CD14-positive monocyte (primary cell): ENCODE measurements around the gene PIM2. TPM values are rescaled to one million over a fixed set of nuclear protein-coding genes. Genes with fewer than 3 reads are reported as not detected.

ENCODE experiments used
- DNase-seq, 3 donors: peaks; one replicate each; pipeline ENCODE4 v3.0.0-alpha.2; 2011 to 2022
- H2AFZ ChIP-seq: 2 replicates; pipeline ENCODE4 v1.6.0; 2012; ENCODE audit warnings: mild to moderate bottlenecking, low read depth, low read length, inconsistent platforms; ENCODE audit not compliant: insufficient read depth, poor library complexity, severe bottlenecking
- H3K27ac ChIP-seq, 2 donors: 1 replicate in 1 of 2; 2 replicates in 1 of 2; pipeline ENCODE4 v1.5.1; 2012 to 2013; ENCODE audit warnings: low read length in 2 of 2, control low read depth in 1 of 2, inconsistent platforms in 1 of 2, low read depth in 1 of 2, mild to moderate bottlenecking in 1 of 2
- H3K27me3 ChIP-seq, 2 donors: one replicate each; pipeline versions ENCODE4 v1.6.0 to v1.6.1; 2011 to 2013; ENCODE audit warnings: low read length in 2 of 2; ENCODE audit not compliant: control insufficient read depth in 2 of 2, insufficient read depth in 2 of 2
- H3K36me3 ChIP-seq, 2 donors: replicated peaks in 1 of 2; 1 replicate in 1 of 2; 2 replicates in 1 of 2; pipeline versions ENCODE4 v1.5.1 to v1.6.1; 2012 to 2013; ENCODE audit warnings: low read length in 2 of 2, control low read depth in 1 of 2, inconsistent platforms in 1 of 2, mild to moderate bottlenecking in 1 of 2; ENCODE audit not compliant: insufficient read depth in 2 of 2, control insufficient read depth in 1 of 2
- H3K4me1 ChIP-seq, 2 donors: 1 replicate in 1 of 2; 2 replicates in 1 of 2; pipeline versions ENCODE4 v1.5.1 to v1.6.1; 2012 to 2013; ENCODE audit warnings: low read length in 2 of 2, control low read depth in 1 of 2, inconsistent platforms in 1 of 2, mild to moderate bottlenecking in 1 of 2, moderate library complexity in 1 of 2; ENCODE audit not compliant: insufficient read depth in 2 of 2, control insufficient read depth in 1 of 2
- H3K4me2 ChIP-seq: replicated peaks from 2 replicates; pipeline ENCODE3; 2012; ENCODE audit warnings: low read length, moderate library complexity, mild to moderate bottlenecking; ENCODE audit not compliant: poor library complexity, severe bottlenecking; ENCODE audit errors: extremely low read depth
- H3K4me3 ChIP-seq, 3 experiments: fragments of 200-600 bp in 1 of 3; sonication (generic) in 1 of 3; replicated peaks in 1 of 3; 1 replicate in 2 of 3; 2 replicates in 1 of 3; pipeline ENCODE4 v1.5.1; 2011 to 2013; ENCODE audit warnings: low read length in 3 of 3, mild to moderate bottlenecking in 3 of 3, control low read depth in 2 of 3, low read depth in 2 of 3, inconsistent platforms in 1 of 3, moderate library complexity in 1 of 3
- H3K79me2 ChIP-seq: 2 replicates; pipeline ENCODE4 v1.6.0; 2012; ENCODE audit warnings: mild to moderate bottlenecking, control low read depth, inconsistent platforms, low read length, moderate library complexity; ENCODE audit not compliant: insufficient read depth
- H3K9ac ChIP-seq: 2 replicates; pipeline ENCODE4 v1.6.0; 2017; ENCODE audit warnings: low read length, mild to moderate bottlenecking; ENCODE audit not compliant: insufficient read depth, poor library complexity, severe bottlenecking
- H3K9me3 ChIP-seq, 2 donors: replicated peaks in 1 of 2; 1 replicate in 1 of 2; 2 replicates in 1 of 2; pipeline versions ENCODE4 v1.5.1 to v1.6.1; 2012 to 2013; ENCODE audit warnings: low read length in 2 of 2, control low read depth in 1 of 2; ENCODE audit not compliant: control insufficient read depth in 1 of 2, insufficient read depth in 1 of 2
- H4K20me1 ChIP-seq: 2 replicates; pipeline ENCODE4 v1.6.0; 2012; ENCODE audit warnings: mild to moderate bottlenecking, low read length, control low read depth, moderate library complexity; ENCODE audit not compliant: insufficient read depth
- H3K27ac Mint-ChIP-seq, 7 donors: one replicate each; pipeline ENCODE4 v1.8.0; 2020; ENCODE audit warnings: mild to moderate bottlenecking in 7 of 7, mixed read lengths in 7 of 7, moderate library complexity in 6 of 7, inconsistent platforms in 2 of 7
- H3K27me3 Mint-ChIP-seq, 3 donors: one replicate each; pipeline ENCODE4 v1.8.0; 2021 to 2022; ENCODE audit warnings: low read depth in 3 of 3, mild to moderate bottlenecking in 3 of 3, mixed read lengths in 3 of 3, moderate library complexity in 3 of 3, inconsistent platforms in 1 of 3
- H3K36me3 Mint-ChIP-seq, 2 donors: one replicate each; pipeline ENCODE4 v1.8.0; 2020; ENCODE audit warnings: mixed read lengths in 2 of 2, inconsistent platforms in 1 of 2, mild to moderate bottlenecking in 1 of 2
- H3K4me1 Mint-ChIP-seq: one replicate; pipeline ENCODE4 v1.8.0; 2020; ENCODE audit warnings: mild to moderate bottlenecking, mixed read lengths
- H3K4me3 Mint-ChIP-seq, 2 donors: one replicate each; pipeline ENCODE4 v1.8.0; 2020; ENCODE audit warnings: mild to moderate bottlenecking in 2 of 2, mixed read lengths in 2 of 2, moderate library complexity in 1 of 2
- H3K9me3 Mint-ChIP-seq, 7 donors: one replicate each; pipeline ENCODE4 v1.8.0; 2020 to 2022; ENCODE audit warnings: mixed read lengths in 7 of 7, mild to moderate bottlenecking in 6 of 7, moderate library complexity in 6 of 7, inconsistent platforms in 2 of 7
- CTCF ChIP-seq: fragments of 200-600 bp; IDR thresholded peaks from one replicate; pipeline ENCODE4 v1.8.0; 2022; ENCODE audit warnings: antibody characterized with exemption, mild to moderate bottlenecking
- WGBS: methylation state at CpG from one replicate; pipeline ENCODE4 v1.1.5; 2013; ENCODE audit warnings: missing lambda C conversion rate; ENCODE audit not compliant: insufficient coverage; 5-methylcytosine and 5-hydroxymethylcytosine counted together
- intact Hi-C, 2 donors: fragments of 100-400 bp; cut with micrococcal nuclease; formaldehyde crosslinking; loops; one replicate each; pipeline versions ENCODE4 v1.15.0 to v1.15.1; 2023
- polyA plus RNA-seq, 3 donors: library from polyadenylated mRNA; depleted of rRNA in 1 of 3; unstranded in 2 of 3; stranded (reverse) in 1 of 3; fragments of 300-500 nt in 2 of 3; fragments of >200 nt in 1 of 3; fragmentation: Illumina TruSeq in 2 of 3; gene quantifications; 1 replicate in 2 of 3; 2 replicates in 1 of 3; pipeline ENCODE4 v1.2.3, GENCODE V29; 2012 to 2021

PIM2 gene
- polyA plus RNA-seq, 3 donors, result 6.7 to 39.4 (median 9.9) TPM

GRCh38 chrX:48918301-48918642 lies 552 bp downstream of the PIM2 start:
- H3K4me1 ChIP-seq, result peaks cover 24 to 27% of the 10 kb centered on the region in 2 donors
- no peaks in the 10 kb centered on the region for H4K20me1 ChIP-seq
- H3K4me3 Mint-ChIP-seq, result peak overlapping the region; percentile 87 to 89
- H3K27me3 Mint-ChIP-seq, result peaks cover 0 to 15% (median 0%) of the 10 kb centered on the region in 3 donors
- peaks cover 27% of the 10 kb centered on the region for H3K4me1 Mint-ChIP-seq
- no peaks in the 10 kb centered on the region for H3K27me3 ChIP-seq
- no peak for TF ChIP-seq CTCF
- peak overlapping the region; percentile 61 to 75 for H3K27ac ChIP-seq
- H3K27ac Mint-ChIP-seq, result peak overlapping the region; percentile 81 to 94 (median 89)
- H3K79me2 ChIP-seq, result peaks cover 10% of the 10 kb centered on the region
- no peak for DNase-seq
- peak overlapping the region; percentile 63 for H3K9ac ChIP-seq
- H3K9me3 Mint-ChIP-seq, result peaks cover 0 to 9% (median 2%) of the 10 kb centered on the region in 7 donors
- no peak overlapping the region for H2AFZ ChIP-seq
- WGBS, result 0% methylated on average over 7 of the region's 23 CpGs
- peak overlapping the region; percentile 48 to 78 (median 68) for H3K4me3 ChIP-seq
- intact Hi-C loops, result loop anchor here (5.0 to 10.0 kb wide), 3 partner anchors 39 to 233 kb away; partner anchors contain the start of genes OTUD5 (in 1 of the 2), TFE3 (in 1 of the 2) and WAS (in 1 of the 2)
- H3K9me3 ChIP-seq, result no peaks in the 10 kb centered on the region
- H3K36me3 Mint-ChIP-seq, result peaks cover 28 to 32% of the 10 kb centered on the region in 2 donors
- H3K36me3 ChIP-seq, result peaks cover 11 to 32% of the 10 kb centered on the region in 2 donors
- H3K4me2 ChIP-seq, result peak overlapping the region; percentile 86

DNA sequence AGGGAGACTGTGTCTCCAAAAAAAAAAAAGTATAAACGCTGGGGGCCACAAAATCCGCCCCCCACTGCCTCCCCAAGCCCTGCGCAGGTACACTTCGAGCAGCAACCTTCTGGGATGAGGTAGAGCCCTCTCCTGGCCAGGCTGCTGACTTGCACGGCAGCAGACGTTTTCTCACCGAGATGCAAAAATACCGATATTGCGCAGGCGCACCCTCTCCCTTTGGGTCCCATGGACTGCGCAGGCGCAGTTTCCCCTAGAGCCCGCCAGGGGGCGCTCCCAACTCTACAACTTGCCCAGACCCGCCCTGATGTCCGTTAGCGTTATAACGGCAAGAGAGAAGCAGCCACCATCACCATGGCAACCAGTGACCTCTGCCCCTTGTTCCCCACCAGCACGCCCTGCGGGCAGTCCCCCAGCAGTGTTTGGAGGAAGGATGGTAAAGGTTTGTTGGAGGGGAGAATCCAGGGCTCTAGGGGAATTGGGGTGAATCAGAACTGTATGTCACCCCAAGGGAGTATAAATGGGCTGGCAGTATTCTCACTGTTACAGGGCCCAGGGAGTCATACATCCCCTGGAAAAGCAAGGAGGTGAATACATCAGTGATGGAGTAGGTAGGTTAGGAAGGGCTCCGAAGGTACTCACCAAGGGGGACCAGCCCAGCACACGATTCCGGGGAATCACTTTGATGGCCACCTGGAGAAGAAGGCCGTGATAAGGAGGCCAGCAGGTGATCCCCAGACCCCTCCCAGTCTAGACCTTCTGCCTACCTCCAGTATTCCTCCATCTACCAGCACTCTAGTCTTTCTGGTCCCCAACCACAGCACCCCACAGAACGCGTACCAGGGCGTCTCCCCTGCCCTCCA lies 1.5 kb downstream of the PIM2 start:
- Histone ChIP-seq H3K27me3 (no peaks in the 10 kb centered on the region), H3K27ac (peak overlapping the region; percentile 12 to 19), H3K79me2 (peaks cover 10% of the 10 kb centered on the region), H3K4me3 (peak overlapping the region; percentile 48 to 78 (median 68)), H3K36me3 (peaks cover 7 to 24% of the 10 kb centered on the region in 2 donors), H3K4me2 (peak overlapping the region; percentile 86), H3K4me1 (peaks cover 24 to 27% of the 10 kb centered on the region in 2 donors), H2AFZ (no peak overlapping the region), H3K9ac (no peak overlapping the region), H3K9me3 (no peaks in the 10 kb centered on the region), H4K20me1 (no peaks in the 10 kb centered on the region)
- intact Hi-C loops, result loop anchor here (5.0 to 10.0 kb wide), 3 partner anchors 40 to 233 kb away; partner anchors contain the start of genes OTUD5 (in 1 of the 2), TFE3 (in 1 of the 2) and WAS (in 1 of the 2)
- peak overlapping the region; percentile 87 to 89 for H3K4me3 Mint-ChIP-seq
- peaks cover 24 to 25% of the 10 kb centered on the region in 2 donors for H3K36me3 Mint-ChIP-seq
- H3K9me3 Mint-ChIP-seq, result peaks cover 0 to 9% (median 2%) of the 10 kb centered on the region in 7 donors
- H3K4me1 Mint-ChIP-seq, result peaks cover 27% of the 10 kb centered on the region
- peak; percentile 83 for TF ChIP-seq CTCF
- peaks cover 0 to 15% (median 0%) of the 10 kb centered on the region in 3 donors for H3K27me3 Mint-ChIP-seq
- peak; percentile 88 to 97 (median 90) for DNase-seq
- peak overlapping the region; percentile 56 to 92 (median 89) for H3K27ac Mint-ChIP-seq
- 6% methylated on average over 10 of the region's 27 CpGs for WGBS
